CD14-positive monocyte (primary cell): ENCODE measurements around the gene FRAS1. TPM values are rescaled to one million over a fixed set of nuclear protein-coding genes. Genes with fewer than 3 reads are reported as not detected.
"Not testable (repeated sequence)": the region's sequence is repeated elsewhere in the genome, so short reads cannot be mapped to it uniquely, and the experiment has no call there.

ENCODE experiments used
- DNase-seq, 3 donors: peaks; one replicate each; pipeline ENCODE4 v3.0.0-alpha.2; 2011 to 2022
- H2AFZ ChIP-seq: 2 replicates; pipeline ENCODE4 v1.6.0; 2012; ENCODE audit warnings: mild to moderate bottlenecking, low read depth, low read length, inconsistent platforms; ENCODE audit not compliant: insufficient read depth, poor library complexity, severe bottlenecking
- H3K27ac ChIP-seq, 2 donors: 1 replicate in 1 of 2; 2 replicates in 1 of 2; pipeline ENCODE4 v1.5.1; 2012 to 2013; ENCODE audit warnings: low read length in 2 of 2, control low read depth in 1 of 2, inconsistent platforms in 1 of 2, low read depth in 1 of 2, mild to moderate bottlenecking in 1 of 2
- H3K27me3 ChIP-seq, 2 donors: one replicate each; pipeline versions ENCODE4 v1.6.0 to v1.6.1; 2011 to 2013; ENCODE audit warnings: low read length in 2 of 2; ENCODE audit not compliant: control insufficient read depth in 2 of 2, insufficient read depth in 2 of 2
- H3K36me3 ChIP-seq, 2 donors: replicated peaks in 1 of 2; 1 replicate in 1 of 2; 2 replicates in 1 of 2; pipeline versions ENCODE4 v1.5.1 to v1.6.1; 2012 to 2013; ENCODE audit warnings: low read length in 2 of 2, control low read depth in 1 of 2, inconsistent platforms in 1 of 2, mild to moderate bottlenecking in 1 of 2; ENCODE audit not compliant: insufficient read depth in 2 of 2, control insufficient read depth in 1 of 2
- H3K4me1 ChIP-seq, 2 donors: 1 replicate in 1 of 2; 2 replicates in 1 of 2; pipeline versions ENCODE4 v1.5.1 to v1.6.1; 2012 to 2013; ENCODE audit warnings: low read length in 2 of 2, control low read depth in 1 of 2, inconsistent platforms in 1 of 2, mild to moderate bottlenecking in 1 of 2, moderate library complexity in 1 of 2; ENCODE audit not compliant: insufficient read depth in 2 of 2, control insufficient read depth in 1 of 2
- H3K4me2 ChIP-seq: replicated peaks from 2 replicates; pipeline ENCODE3; 2012; ENCODE audit warnings: low read length, moderate library complexity, mild to moderate bottlenecking; ENCODE audit not compliant: poor library complexity, severe bottlenecking; ENCODE audit errors: extremely low read depth
- H3K4me3 ChIP-seq, 3 experiments: fragments of 200-600 bp in 1 of 3; sonication (generic) in 1 of 3; replicated peaks in 1 of 3; 1 replicate in 2 of 3; 2 replicates in 1 of 3; pipeline ENCODE4 v1.5.1; 2011 to 2013; ENCODE audit warnings: low read length in 3 of 3, mild to moderate bottlenecking in 3 of 3, control low read depth in 2 of 3, low read depth in 2 of 3, inconsistent platforms in 1 of 3, moderate library complexity in 1 of 3
- H3K79me2 ChIP-seq: 2 replicates; pipeline ENCODE4 v1.6.0; 2012; ENCODE audit warnings: mild to moderate bottlenecking, control low read depth, inconsistent platforms, low read length, moderate library complexity; ENCODE audit not compliant: insufficient read depth
- H3K9ac ChIP-seq: 2 replicates; pipeline ENCODE4 v1.6.0; 2017; ENCODE audit warnings: low read length, mild to moderate bottlenecking; ENCODE audit not compliant: insufficient read depth, poor library complexity, severe bottlenecking
- H3K9me3 ChIP-seq, 2 donors: replicated peaks in 1 of 2; 1 replicate in 1 of 2; 2 replicates in 1 of 2; pipeline versions ENCODE4 v1.5.1 to v1.6.1; 2012 to 2013; ENCODE audit warnings: low read length in 2 of 2, control low read depth in 1 of 2; ENCODE audit not compliant: control insufficient read depth in 1 of 2, insufficient read depth in 1 of 2
- H4K20me1 ChIP-seq: 2 replicates; pipeline ENCODE4 v1.6.0; 2012; ENCODE audit warnings: mild to moderate bottlenecking, low read length, control low read depth, moderate library complexity; ENCODE audit not compliant: insufficient read depth
- H3K27ac Mint-ChIP-seq, 7 donors: one replicate each; pipeline ENCODE4 v1.8.0; 2020; ENCODE audit warnings: mild to moderate bottlenecking in 7 of 7, mixed read lengths in 7 of 7, moderate library complexity in 6 of 7, inconsistent platforms in 2 of 7
- H3K27me3 Mint-ChIP-seq, 3 donors: one replicate each; pipeline ENCODE4 v1.8.0; 2021 to 2022; ENCODE audit warnings: low read depth in 3 of 3, mild to moderate bottlenecking in 3 of 3, mixed read lengths in 3 of 3, moderate library complexity in 3 of 3, inconsistent platforms in 1 of 3
- H3K36me3 Mint-ChIP-seq, 2 donors: one replicate each; pipeline ENCODE4 v1.8.0; 2020; ENCODE audit warnings: mixed read lengths in 2 of 2, inconsistent platforms in 1 of 2, mild to moderate bottlenecking in 1 of 2
- H3K4me1 Mint-ChIP-seq: one replicate; pipeline ENCODE4 v1.8.0; 2020; ENCODE audit warnings: mild to moderate bottlenecking, mixed read lengths
- H3K4me3 Mint-ChIP-seq, 2 donors: one replicate each; pipeline ENCODE4 v1.8.0; 2020; ENCODE audit warnings: mild to moderate bottlenecking in 2 of 2, mixed read lengths in 2 of 2, moderate library complexity in 1 of 2
- H3K9me3 Mint-ChIP-seq, 7 donors: one replicate each; pipeline ENCODE4 v1.8.0; 2020 to 2022; ENCODE audit warnings: mixed read lengths in 7 of 7, mild to moderate bottlenecking in 6 of 7, moderate library complexity in 6 of 7, inconsistent platforms in 2 of 7
- CTCF ChIP-seq: fragments of 200-600 bp; IDR thresholded peaks from one replicate; pipeline ENCODE4 v1.8.0; 2022; ENCODE audit warnings: antibody characterized with exemption, mild to moderate bottlenecking
- WGBS: methylation state at CpG from one replicate; pipeline ENCODE4 v1.1.5; 2013; ENCODE audit warnings: missing lambda C conversion rate; ENCODE audit not compliant: insufficient coverage; 5-methylcytosine and 5-hydroxymethylcytosine counted together
- intact Hi-C, 2 donors: fragments of 100-400 bp; cut with micrococcal nuclease; formaldehyde crosslinking; loops; one replicate each; pipeline versions ENCODE4 v1.15.0 to v1.15.1; 2023
- polyA plus RNA-seq, 3 donors: library from polyadenylated mRNA; depleted of rRNA in 1 of 3; unstranded in 2 of 3; stranded (reverse) in 1 of 3; fragments of 300-500 nt in 2 of 3; fragments of >200 nt in 1 of 3; fragmentation: Illumina TruSeq in 2 of 3; gene quantifications; 1 replicate in 2 of 3; 2 replicates in 1 of 3; pipeline ENCODE4 v1.2.3, GENCODE V29; 2012 to 2021

Gene FRAS1
- polyA plus RNA-seq, 3 donors = not detected

DNA sequence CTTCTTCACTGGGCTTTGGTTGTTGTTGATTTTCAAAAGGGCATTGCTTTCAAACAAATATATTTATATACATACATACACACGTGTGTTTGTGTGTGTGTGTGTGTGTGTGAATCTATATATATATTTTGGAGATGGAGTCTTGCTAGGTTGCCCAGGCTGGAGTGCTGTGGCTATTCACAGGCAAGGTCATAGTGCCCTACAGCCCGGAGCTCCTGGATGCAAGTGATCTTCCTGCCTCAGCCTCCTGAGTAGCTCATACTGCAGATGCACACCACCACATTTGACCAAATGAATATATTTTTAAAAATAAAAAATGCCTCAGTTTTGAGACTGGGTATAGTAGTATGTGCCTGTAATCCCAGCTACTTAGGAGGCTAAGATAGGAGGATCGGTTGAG is 34.4 kb downstream of the FRAS1 start:
- Histone ChIP-seq H3K4me3 (no peak overlapping the region), H3K79me2 (no peaks in the 10 kb centered on the region), H3K27ac (no peak overlapping the region), H2AFZ (no peak overlapping the region), H3K9ac (no peak overlapping the region), H3K27me3 (no peaks in the 10 kb centered on the region), H3K36me3 (no peaks in the 10 kb centered on the region), H3K4me1 (no peaks in the 10 kb centered on the region), H4K20me1 (no peaks in the 10 kb centered on the region), H3K4me2 (no peak overlapping the region), H3K9me3 (peaks cover 0 to 3% of the 10 kb centered on the region in 2 donors)
- no peak for TF ChIP-seq CTCF
- Mint-ChIP-seq H3K4me1 (no peaks in the 10 kb centered on the region), H3K27me3 (peaks cover 0 to 2% (median 0%) of the 10 kb centered on the region in 3 donors), H3K36me3 (no peaks in the 10 kb centered on the region), H3K4me3 (no peak overlapping the region), H3K27ac (no peak overlapping the region), H3K9me3 (peaks cover 0 to 8% (median 3%) of the 10 kb centered on the region in 7 donors)
- WGBS = 100% methylated on average over 1 of the region's 3 CpGs
- no peak for DNase-seq
- intact Hi-C loops = no loop called here

DNA sequence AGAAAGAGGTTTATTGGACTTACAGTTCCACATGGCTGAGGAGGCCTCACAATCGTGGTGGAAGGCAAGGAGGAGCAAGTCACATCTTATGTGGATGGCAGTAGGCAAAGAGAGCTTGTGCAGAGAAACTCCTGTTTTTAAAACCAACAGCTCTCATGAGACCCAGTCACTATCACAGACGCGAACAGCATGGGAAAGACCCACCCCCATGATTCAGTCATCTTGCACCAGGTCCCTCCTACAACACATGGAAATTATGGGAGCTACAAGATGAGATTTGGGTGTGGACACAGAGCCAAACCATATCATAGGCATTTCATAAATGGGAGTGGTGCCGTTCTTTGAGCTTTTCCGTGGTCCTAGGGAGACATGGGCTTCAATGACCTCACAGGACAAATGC is 35.2 kb downstream of the FRAS1 start:
- H3K79me2 ChIP-seq, H3K9ac ChIP-seq, DNase-seq, H3K27me3 Mint-ChIP-seq, intact Hi-C loops, H2AFZ ChIP-seq, H3K9me3 ChIP-seq, H3K4me3 ChIP-seq, H3K27ac ChIP-seq, H3K9me3 Mint-ChIP-seq, H3K4me1 Mint-ChIP-seq, H3K27ac Mint-ChIP-seq, H3K4me1 ChIP-seq, H4K20me1 ChIP-seq, H3K4me2 ChIP-seq, H3K4me3 Mint-ChIP-seq, H3K36me3 Mint-ChIP-seq, H3K36me3 ChIP-seq, H3K27me3 ChIP-seq: not testable (repeated sequence)
- WGBS = 100% methylated on average over 1 of the region's 5 CpGs
